ENCODE measurements around the gene GSC2. TPM values are rescaled to one million over a fixed set of nuclear protein-coding genes. Genes with fewer than 3 reads are reported as not detected.

Gene GSC2
- total RNA-seq, 6 experiments from 2014 or later: not detected

Other genes starting within 250 kb of the GSC2 start
- gene DGCR6, start 244.0 kb downstream of the GSC2 start, total RNA-seq (2021; fragmentation: NEBNext Ultra II Directional; extraction: Animal tissue kit (Norgen Biotek cat#: 25700)): 1 to 10 TPM in 2 of 6 experiments, under 1 TPM in 4; 0.35 to 1.7 (median 0.75) TPM
- gene PRODH, start 214.0 kb downstream of the GSC2 start, total RNA-seq (2021; fragmentation: NEBNext Ultra II Directional; extraction: Animal tissue kit (Norgen Biotek cat#: 25700)): not detected
- gene DGCR2, start 27.9 kb downstream of the GSC2 start, total RNA-seq (2021; fragmentation: NEBNext Ultra II Directional; extraction: Animal tissue kit (Norgen Biotek cat#: 25700)): 10 to 100 TPM; 46.1 to 57.9 (median 53.7) TPM
- not detected for gene TSSK2, start 19.0 kb downstream of the GSC2 start, total RNA-seq (2021; fragmentation: NEBNext Ultra II Directional; extraction: Animal tissue kit (Norgen Biotek cat#: 25700))
- 10 to 100 TPM; 16.6 to 19.2 (median 17.6) TPM for gene ESS2, start 5.6 kb downstream of the GSC2 start, total RNA-seq (2021; fragmentation: NEBNext Ultra II Directional; extraction: Animal tissue kit (Norgen Biotek cat#: 25700))
- 100 to 1,000 TPM; 102 to 124 (median 108) TPM for gene SLC25A1, start 28.4 kb upstream of the GSC2 start, total RNA-seq (2021; fragmentation: NEBNext Ultra II Directional; extraction: Animal tissue kit (Norgen Biotek cat#: 25700))
- gene CLTCL1, start 141.4 kb upstream of the GSC2 start, total RNA-seq (2021; fragmentation: NEBNext Ultra II Directional; extraction: Animal tissue kit (Norgen Biotek cat#: 25700)): 1 to 10 TPM; 6.3 to 9.0 (median 7.3) TPM

Measured in HFFc6 (cell line).